ENCODE measurements around the gene ASCC2. TPM values are rescaled to one million over a fixed set of nuclear protein-coding genes. Genes with fewer than 3 reads are reported as not detected.

The ASCC2 gene
- total and polyA plus RNA-seq, 2 donors (not counting 3 experiments of a cell fraction or from before 2014, with no cell fraction given) = 43.6 to 60.7 TPM

DNA sequence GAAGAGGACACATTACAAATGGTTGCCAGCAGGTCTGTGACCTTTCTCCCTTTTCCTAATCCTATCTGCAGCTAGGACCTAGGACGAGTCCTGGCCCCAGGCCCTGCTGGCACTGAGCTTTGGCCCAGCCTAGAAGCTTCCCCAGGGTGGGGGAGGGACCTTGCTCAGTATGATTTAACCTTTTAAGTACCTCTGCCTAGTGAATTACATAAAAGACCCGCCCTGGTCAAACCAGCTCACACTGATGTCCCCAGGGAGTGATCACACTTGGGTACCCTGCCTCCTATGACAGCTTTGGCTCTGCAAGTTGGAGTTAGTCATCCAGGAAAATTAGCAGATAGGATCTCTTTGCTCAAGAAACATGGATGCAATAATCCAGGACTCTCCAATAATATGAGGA lies 21.9 kb downstream of the ASCC2 start:
- Histone ChIP-seq H3K27me3 (ENCODE audit: control insufficient read depth in 2 of 2, insufficient read depth in 2 of 2, low read length in 2 of 2) (no peaks in the 10 kb centered on the region), H3K36me3 (ENCODE audit: control insufficient read depth in 2 of 2, extremely low read depth in 1 of 2, insufficient read depth in 2 of 2, low read length in 2 of 2) (peaks cover 14 to 21% of the 10 kb centered on the region in 2 experiments), H3K4me2 (ENCODE audit: insufficient read depth, low read length) (no peak overlapping the region), H3K9ac (replicated peaks; ENCODE audit: extremely low read depth, insufficient read depth, low read length) (no peak overlapping the region), H3K79me2 (ENCODE audit: control insufficient read depth, insufficient read depth, low read length) (no peaks in the 10 kb centered on the region), H3K4me3 (replicated peaks in 1 of 3; ENCODE audit: insufficient read depth in 1 of 3, low read depth in 1 of 3, low read length in 3 of 3) (no peak overlapping the region), H3K4me1 (ENCODE audit: control insufficient read depth, extremely low read depth, insufficient read depth, low read length) (peaks cover 4% of the 10 kb centered on the region), H3K9me1 (replicated peaks; ENCODE audit: control insufficient read depth, extremely low read depth, insufficient read depth, low read length) (no peaks in the 10 kb centered on the region), H3K27ac (ENCODE audit: insufficient read depth, low read depth, low read length) (no peak overlapping the region), H3K9me3 (replicated peaks; ENCODE audit: control insufficient read depth, insufficient read depth, low read length) (no peaks in the 10 kb centered on the region), H2AFZ (ENCODE audit: low read depth, low read length) (no peak overlapping the region), H4K20me1 (replicated peaks; ENCODE audit: control insufficient read depth, extremely low read depth, insufficient read depth, low read length) (no peaks in the 10 kb centered on the region)
- ChIA-PET CTCF (interaction anchor here (4.2 kb wide), 1 partner anchor 188 kb away, joined by 25 read pairs; no protein-coding TSS in a partner anchor), POLR2A (no interaction called here)
- dilution Hi-C loops (cut with MboI; ENCODE audit: extremely low pct_ligation_motif_present, low sequenced_read_pairs) = no loop called here
- TF ChIP-seq POLR2A (IDR thresholded peaks at IDR 0.05; ENCODE audit: low read depth, low read length) (no peak), POLR2AphosphoS5 (IDR thresholded peaks at IDR 0.05; ENCODE audit: insufficient read depth, low read depth, low read length) (no peak), MYC (IDR thresholded peaks at IDR 0.05; ENCODE audit: low read depth, low read length) (no peak)
- TF ChIP-seq, protein P1, sequence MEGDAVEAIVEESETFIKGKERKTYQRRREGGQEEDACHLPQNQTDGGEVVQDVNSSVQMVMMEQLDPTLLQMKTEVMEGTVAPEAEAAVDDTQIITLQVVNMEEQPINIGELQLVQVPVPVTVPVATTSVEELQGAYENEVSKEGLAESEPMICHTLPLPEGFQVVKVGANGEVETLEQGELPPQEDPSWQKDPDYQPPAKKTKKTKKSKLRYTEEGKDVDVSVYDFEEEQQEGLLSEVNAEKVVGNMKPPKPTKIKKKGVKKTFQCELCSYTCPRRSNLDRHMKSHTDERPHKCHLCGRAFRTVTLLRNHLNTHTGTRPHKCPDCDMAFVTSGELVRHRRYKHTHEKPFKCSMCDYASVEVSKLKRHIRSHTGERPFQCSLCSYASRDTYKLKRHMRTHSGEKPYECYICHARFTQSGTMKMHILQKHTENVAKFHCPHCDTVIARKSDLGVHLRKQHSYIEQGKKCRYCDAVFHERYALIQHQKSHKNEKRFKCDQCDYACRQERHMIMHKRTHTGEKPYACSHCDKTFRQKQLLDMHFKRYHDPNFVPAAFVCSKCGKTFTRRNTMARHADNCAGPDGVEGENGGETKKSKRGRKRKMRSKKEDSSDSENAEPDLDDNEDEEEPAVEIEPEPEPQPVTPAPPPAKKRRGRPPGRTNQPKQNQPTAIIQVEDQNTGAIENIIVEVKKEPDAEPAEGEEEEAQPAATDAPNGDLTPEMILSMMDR (IDR thresholded peaks at IDR 0.05; ENCODE audit: extremely low read depth in 1 of 2, insufficient read depth in 1 of 2, low read depth in 1 of 2, low read length in 2 of 2) = no peak
- no TSS peak for BruUV-seq (replicated peaks)
- no peak for FAIRE-seq
- DNase-seq (ENCODE audit: low read depth, low spot score) = no peak
- intact Hi-C loops (cut with micrococcal nuclease) = no loop called here

DNA sequence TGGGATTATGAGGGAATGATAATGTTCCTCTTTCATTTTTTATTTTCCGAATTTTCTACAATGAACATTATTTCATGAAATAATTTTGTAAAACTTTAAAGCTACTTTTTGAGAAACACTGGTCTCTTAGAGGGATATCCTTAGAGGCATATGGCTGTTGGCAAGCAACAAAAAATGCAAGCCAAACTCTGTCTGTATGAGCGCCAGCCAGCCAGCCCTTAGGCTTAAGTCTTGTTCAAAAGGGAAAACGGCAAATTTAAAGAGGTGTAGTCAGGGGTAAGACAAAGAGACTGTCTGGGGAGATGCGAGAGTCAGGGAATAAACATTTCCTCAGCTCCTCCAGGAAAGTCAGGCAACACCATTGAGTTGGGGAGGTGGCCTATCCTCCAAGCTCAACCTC lies 22.5 kb downstream of the ASCC2 start:
- Histone ChIP-seq H3K4me3 (replicated peaks in 1 of 3; ENCODE audit: insufficient read depth in 1 of 3, low read depth in 1 of 3, low read length in 3 of 3) (no peak overlapping the region), H3K9me1 (replicated peaks; ENCODE audit: control insufficient read depth, extremely low read depth, insufficient read depth, low read length) (no peaks in the 10 kb centered on the region), H3K4me2 (ENCODE audit: insufficient read depth, low read length) (no peak overlapping the region), H3K27ac (ENCODE audit: insufficient read depth, low read depth, low read length) (no peak overlapping the region), H3K9me3 (replicated peaks; ENCODE audit: control insufficient read depth, insufficient read depth, low read length) (no peaks in the 10 kb centered on the region), H4K20me1 (replicated peaks; ENCODE audit: control insufficient read depth, extremely low read depth, insufficient read depth, low read length) (no peaks in the 10 kb centered on the region), H3K36me3 (ENCODE audit: control insufficient read depth in 2 of 2, extremely low read depth in 1 of 2, insufficient read depth in 2 of 2, low read length in 2 of 2) (peaks cover 14 to 21% of the 10 kb centered on the region in 2 experiments), H3K4me1 (ENCODE audit: control insufficient read depth, extremely low read depth, insufficient read depth, low read length) (no peaks in the 10 kb centered on the region), H3K27me3 (ENCODE audit: control insufficient read depth in 2 of 2, insufficient read depth in 2 of 2, low read length in 2 of 2) (no peaks in the 10 kb centered on the region), H3K9ac (replicated peaks; ENCODE audit: extremely low read depth, insufficient read depth, low read length) (no peak overlapping the region), H3K79me2 (ENCODE audit: control insufficient read depth, insufficient read depth, low read length) (no peaks in the 10 kb centered on the region), H2AFZ (ENCODE audit: low read depth, low read length) (no peak overlapping the region)
- dilution Hi-C loops (cut with MboI; ENCODE audit: extremely low pct_ligation_motif_present, low sequenced_read_pairs) = no loop called here
- FAIRE-seq (no peak), DNase-seq (ENCODE audit: low read depth, low spot score) (no peak)
- TF ChIP-seq, protein P2, sequence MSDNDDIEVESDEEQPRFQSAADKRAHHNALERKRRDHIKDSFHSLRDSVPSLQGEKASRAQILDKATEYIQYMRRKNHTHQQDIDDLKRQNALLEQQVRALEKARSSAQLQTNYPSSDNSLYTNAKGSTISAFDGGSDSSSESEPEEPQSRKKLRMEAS (IDR thresholded peaks at IDR 0.05; ENCODE audit: insufficient read depth, insufficient read length) = no peak
- TF ChIP-seq FOS (IDR thresholded peaks at IDR 0.05; ENCODE audit: borderline replicate concordance, insufficient read depth, low read length) (no peak), POLR2A (IDR thresholded peaks at IDR 0.05; ENCODE audit: low read depth, low read length) (no peak), EZH2 (IDR thresholded peaks at IDR 0.05; ENCODE audit: borderline replicate concordance, low read depth, low read length, severe bottlenecking) (no peak), POLR2AphosphoS5 (IDR thresholded peaks at IDR 0.05; ENCODE audit: insufficient read depth, low read depth, low read length) (no peak), GATA2 (IDR thresholded peaks at IDR 0.05; ENCODE audit: insufficient read depth, insufficient read length, low read depth, low read length) (no peak)
- TF ChIP-seq, protein P1 (IDR thresholded peaks at IDR 0.05; ENCODE audit: extremely low read depth in 1 of 2, insufficient read depth in 1 of 2, low read depth in 1 of 2, low read length in 2 of 2) = no peak
- intact Hi-C loops (cut with micrococcal nuclease) = no loop called here
- BruUV-seq (replicated peaks) = no TSS peak
- ChIA-PET POLR2A (no interaction called here), CTCF (interaction anchor here (4.2 kb wide), 1 partner anchor 189 kb away, joined by 25 read pairs; no protein-coding TSS in a partner anchor)

Measured in endothelial cell of umbilical vein (primary cell).